Astrocyte of the hippocampus (primary cell): ENCODE measurements around the gene CCDC57.

Experiments used
- DNase-seq: peaks from one replicate; pipeline ENCODE4 v3.0.0; 2011; ENCODE audit warnings: low read depth, low spot score

Gene CCDC57

DNA sequence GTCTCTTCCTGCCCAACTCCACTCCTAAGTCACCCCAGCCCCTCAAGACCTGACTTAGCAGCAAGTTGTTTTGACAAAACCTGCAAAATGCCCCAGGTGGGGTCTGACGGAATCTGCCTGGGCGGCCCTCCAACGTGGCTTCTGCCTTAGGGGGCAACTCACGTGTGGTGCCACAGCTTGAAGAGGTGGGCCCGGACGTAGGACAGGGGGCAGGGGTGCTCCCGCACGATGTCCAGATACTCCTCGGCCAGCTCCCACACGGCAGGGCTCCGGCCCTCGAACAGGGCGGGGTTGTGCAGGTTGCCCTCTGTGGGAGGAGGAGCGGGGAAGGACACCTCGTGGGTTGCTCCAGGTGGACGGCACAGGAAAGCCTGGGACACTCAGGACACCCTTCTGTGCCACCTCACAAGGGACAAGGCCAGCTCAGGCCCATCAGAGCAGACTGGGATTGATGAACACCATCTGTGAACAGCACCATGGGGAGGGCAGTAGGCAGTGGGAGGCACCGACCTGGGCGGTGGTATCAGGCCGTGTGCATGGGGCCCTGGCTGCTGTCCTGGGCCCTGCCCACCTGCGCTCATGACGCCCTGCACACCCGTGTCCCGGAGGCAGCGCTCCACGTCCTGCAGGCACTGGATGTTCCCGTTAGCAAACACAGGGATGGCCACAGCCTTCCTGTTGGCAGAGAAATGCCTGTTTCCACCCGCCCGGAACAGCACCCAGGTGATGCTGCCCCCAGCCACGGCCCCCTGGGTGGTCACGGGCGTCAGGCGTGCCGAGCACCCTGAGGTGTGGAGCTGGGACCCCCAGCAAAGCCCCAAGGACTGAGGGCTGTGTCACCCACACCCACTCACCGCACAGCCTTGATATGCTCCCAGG lies 151.4 kb downstream of the CCDC57 start:
- no peak for DNase-seq

DNA sequence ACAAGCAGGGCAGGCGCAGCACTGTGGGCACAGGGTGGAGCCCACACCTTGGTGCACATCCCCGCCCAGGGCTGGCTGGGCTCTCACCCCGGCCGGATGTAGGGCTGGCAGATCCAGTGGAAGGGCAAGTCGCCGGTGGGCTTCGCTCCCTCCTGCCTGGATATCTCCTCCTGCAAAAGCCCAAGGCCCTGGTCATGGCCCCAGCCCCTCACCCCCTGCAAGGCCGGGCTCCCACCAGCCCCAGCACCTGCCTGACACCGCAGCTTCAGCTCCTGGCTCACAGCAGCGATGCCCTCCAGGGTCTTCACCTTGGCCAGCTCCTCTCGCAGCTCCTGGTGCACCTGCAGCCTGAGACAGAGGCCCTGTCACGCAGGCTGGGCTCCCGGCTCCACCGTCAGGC lies 152.0 kb downstream of the CCDC57 start:
- DNase-seq: no peak

DNA sequence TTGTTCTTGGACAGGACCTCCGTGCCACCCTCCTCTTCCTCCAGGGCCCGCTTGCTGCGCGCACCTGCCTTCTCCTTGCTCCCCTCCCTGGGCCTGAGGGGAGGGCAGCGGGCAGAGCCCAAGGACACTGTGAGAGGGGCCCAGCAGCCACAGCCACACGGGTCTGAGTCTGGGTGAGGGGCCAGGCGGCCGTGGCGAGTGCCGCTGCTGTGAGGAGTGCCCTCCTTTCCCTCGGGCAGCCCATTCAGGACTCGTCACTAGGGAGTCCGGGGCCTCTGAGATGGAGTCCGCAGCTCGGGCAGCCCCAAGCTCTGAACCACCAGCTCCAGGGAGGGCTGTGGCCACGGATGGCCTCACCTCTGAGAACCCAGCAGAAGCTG lies 152.7 kb downstream of the CCDC57 start:
- no peak for DNase-seq

DNA sequence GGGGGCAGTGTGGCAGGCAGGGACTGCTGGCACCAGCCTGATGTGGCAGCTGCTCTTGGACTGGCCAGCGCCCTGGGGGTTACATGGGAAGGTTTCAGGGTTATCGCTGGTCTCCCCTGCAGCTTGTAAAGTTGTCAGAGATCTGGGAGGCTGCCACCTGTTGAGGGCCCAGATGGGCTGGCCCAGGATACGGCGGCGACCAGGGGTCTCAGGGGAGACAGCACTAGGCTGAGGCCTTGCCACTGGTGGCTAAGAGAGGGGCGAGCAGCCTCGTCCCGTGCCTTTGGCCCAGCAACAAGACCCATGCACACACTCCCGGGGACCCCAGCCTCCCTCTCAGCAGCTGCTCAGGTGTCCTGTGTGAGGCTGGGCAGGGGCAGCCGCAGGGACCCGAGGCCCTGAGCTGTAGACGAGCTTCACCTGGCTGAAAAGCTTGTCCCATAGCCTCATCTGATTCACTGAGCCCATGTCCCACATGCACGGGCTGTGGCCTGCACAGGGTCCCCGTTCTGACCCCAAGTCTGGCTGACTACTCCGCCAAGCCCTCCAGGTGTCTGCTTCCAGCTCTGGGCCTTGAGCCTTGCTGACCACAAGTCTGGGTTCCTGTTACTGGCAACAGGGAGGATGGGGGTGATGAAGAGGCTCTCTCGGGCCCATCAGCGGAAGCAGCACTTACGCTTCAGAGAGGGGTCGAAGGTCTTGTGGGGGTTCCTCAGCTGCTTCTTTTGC lies 153.2 kb downstream of the CCDC57 start:
- DNase-seq: no peak

DNA sequence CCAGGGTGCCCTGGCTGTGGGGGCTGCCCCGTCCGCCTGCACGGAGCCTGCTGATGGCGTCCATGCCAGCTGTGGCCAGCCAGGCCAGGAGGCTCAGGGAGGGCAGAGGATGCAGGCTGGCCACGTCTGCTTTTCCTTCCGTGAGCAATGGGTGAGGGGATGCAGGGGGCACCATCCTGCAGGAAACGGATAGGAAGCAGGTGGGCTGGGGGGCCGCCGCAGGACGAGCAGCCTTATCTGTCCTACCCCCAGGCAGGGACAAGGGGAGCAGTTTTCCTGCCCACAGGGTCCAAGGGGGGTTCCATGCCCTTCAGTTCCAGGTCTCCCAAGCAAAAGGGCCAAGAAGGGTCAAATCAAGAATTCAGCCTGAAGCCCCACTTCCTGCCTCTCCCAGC lies 153.8 kb downstream of the CCDC57 start:
- no peak for DNase-seq

DNA sequence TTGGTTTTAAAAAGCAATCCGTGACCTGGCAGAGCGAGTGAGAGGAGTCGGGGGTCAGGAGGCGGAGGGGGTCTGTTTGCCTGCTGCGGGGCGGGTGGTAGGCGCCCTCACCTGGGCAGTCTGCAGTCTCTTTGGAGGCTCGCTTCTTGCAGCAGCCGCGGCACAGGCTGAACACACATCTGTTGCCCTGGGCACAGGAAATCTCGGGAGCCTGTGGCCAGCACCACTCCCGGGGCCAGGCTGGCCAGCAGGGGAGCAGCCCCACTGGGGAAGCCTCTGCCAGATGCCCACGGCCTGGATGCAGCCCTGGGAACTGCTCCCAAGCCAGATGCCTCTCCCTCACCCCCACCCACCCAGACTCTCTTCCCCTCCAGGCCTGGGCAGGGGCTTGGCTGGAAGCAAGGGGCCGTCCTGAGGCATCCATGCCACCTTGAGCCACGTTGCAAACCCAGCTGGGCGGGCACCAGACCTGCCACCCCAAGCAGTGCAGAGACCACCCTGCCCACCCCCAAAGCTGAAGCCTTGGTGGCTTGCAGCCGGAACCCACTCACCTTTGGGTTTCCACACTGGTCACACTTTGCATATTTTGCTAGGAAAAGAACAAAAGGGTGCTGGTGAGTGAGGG lies 154.3 kb downstream of the CCDC57 start:
- DNase-seq: no peak

DNA sequence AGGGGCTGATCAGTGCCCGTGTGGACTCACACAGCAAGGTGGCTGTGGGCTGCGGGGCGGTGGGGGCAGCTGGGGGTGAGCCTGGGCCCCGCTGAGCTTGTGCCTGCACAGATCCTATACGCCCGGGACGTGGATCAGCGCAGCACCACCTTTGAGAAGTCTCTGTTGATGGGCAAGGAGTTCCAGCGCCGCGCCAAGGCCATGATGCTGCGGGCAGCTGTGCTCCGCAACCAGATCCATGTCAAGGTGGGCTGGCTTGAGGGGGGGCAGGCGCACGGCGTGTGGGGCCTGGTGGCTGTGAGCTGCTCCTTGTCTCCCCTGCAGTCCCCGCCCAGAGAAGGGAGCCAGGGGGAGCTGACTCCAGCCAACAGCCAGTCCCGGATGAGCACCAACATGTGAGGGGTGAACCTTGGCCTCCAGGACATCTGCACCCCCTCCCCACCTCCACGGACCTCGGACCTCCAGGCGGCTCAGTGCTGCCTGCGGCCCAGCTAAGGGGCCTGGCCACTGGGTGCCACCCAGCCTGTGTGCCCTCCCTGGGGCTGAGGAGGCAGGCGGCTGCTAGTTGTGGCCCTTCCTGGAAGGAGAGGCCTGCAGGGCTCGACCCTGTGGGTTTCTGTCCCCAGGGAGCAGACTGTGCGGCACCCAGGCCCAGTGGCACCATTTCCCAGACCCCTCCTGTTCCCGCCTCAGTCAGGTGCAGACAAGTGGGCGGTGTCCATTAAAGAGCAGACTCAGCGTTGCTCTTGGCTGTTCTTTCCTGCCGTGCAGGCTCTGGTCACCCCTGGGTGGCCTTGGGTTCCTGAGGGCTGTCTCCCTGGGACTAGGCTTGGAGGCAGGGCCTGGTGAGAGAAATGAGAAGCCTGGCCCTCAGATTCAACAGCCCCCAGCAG lies 155.7 kb downstream of the CCDC57 start:
- DNase-seq: no peak

DNA sequence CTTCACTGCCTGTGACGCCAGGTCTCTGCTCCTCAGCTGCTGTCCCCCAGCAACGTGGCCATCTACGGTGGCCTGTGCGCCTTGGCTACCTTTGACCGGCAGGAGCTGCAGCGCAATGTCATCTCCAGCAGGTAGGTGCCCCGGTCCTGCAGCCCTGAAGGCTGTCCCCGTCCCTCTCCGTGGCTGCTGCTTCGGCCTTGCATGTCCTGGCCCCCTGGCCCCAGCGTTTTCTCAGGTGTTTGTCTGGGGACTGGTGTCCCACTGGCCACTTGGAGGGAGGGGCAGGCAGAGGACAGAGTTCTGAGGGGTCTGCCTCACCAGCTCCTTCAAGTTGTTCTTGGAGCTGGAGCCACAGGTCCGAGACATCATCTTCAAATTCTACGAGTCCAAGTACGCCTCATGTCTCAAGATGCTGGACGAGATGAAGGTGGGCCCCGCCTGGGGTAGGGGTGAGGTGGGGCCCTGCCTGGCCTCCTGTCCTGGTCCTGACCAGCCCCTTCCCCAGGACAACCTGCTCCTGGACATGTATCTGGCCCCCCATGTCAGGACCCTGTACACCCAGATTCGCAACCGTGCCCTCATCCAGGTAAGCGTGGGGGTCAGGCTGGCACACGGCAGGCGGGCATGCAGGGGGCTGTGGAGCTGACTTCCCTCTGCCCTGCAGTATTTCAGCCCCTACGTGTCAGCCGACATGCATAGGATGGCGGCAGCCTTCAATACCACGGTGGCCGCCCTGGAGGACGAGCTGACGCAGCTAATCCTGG lies 156.5 kb downstream of the CCDC57 start:
- no peak for DNase-seq

DNA sequence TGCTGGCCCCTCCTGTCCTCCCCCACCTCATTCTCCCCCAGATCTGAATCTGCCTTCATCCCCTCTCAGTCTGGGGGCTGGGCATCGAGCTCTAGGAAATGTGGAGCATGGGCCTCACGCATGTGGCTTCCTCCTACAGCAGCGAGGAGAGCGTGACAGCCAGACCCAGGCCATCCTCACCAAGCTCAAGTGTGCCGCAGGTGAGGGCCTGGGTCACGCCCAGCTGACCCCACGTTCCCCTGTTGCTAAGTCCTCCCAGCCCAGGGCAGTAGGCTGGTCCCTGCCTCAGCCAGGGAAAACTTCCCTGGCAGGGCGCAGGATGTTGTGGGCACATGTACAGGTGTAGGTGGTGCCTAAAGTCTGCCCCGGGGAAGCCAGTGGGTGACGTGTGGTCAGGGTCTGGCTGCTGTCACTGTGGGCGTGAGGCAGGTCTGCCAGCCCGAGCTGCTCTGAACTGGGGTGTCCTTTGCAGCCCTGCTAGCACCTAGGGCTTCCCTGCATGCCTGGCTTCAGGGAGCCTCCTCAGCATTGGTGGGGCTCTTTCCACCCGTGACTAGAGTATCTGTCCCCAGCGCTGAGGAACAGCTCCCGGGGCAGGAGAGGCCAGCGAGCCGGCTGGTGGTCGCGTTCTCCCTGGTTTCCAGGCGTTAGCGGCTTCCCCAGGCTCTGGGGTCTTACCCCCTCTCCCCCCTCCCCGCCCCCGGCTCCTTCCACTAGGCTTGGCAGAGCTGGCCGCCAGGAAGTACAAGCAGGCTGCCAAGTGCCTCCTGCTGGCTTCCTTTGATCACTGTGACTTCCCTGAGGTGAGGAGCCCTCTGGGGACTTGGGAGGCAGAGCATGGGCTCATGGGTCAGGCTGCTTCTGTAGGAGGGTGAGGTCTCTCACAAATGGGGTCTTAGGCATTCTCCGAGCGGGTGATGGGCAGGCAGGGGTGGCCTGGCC lies 157.3 kb downstream of the CCDC57 start:
- no peak for DNase-seq

DNA sequence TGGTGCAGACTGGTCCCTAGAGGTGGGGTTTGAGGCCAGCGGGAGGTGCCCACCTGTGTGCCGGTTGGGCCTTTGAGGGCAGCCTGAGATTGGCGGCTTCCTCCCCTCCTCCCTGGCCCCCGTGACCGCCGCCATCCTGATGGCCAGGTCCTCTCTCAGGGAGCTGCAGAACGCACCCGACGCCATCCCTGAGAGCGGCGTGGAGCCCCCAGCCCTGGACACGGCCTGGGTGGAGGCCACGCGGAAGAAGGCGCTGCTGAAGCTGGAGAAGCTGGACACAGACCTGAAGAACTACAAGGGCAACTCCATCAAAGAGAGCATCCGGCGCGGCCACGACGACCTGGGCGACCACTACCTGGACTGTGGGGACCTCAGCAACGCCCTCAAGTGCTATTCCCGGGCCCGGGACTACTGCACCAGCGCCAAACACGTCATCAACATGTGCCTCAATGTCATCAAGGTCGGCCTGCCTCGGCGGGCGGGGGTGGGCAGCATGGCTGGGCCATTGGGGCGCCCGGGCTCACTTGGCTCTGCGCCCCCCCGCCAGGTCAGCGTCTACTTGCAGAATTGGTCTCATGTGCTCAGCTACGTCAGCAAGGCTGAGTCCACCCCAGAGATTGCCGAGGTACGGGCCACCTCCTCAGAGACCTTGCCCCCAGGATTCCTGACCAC lies 158.2 kb downstream of the CCDC57 start:
- no peak for DNase-seq

DNA sequence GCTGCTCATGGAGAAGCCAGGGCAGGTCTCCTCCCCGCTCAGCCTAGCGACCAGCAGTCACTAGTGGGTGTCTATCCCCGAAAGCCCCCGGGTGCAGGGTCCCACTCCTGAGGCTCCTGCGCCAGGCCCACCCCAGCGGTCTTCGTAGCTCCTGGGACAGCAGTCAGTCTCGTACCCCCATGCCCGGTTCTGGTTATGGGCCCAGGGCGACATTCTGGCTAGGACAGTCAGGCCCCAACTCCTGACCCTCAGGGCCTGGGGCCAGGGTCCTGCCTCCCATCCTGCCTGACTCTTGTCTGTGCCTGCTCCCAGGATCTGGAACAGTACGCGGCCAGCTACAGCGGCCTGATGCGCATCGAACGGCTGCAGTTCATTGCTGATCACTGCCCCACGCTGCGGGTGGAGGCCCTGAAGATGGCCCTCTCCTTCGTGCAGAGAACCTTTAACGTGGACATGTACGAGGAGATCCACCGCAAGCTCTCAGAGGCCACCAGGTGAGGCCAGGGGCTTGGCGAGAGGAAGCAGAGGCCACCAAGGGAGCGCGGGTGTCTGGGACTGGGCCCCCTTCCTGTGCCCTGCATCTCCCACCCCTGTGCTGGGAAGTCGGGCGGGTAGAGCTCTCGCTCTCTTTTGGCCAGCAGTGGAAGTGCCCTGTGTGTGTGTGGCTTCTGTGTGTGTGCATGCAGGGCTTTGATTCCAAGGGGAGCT lies 158.9 kb downstream of the CCDC57 start:
- no peak for DNase-seq

DNA sequence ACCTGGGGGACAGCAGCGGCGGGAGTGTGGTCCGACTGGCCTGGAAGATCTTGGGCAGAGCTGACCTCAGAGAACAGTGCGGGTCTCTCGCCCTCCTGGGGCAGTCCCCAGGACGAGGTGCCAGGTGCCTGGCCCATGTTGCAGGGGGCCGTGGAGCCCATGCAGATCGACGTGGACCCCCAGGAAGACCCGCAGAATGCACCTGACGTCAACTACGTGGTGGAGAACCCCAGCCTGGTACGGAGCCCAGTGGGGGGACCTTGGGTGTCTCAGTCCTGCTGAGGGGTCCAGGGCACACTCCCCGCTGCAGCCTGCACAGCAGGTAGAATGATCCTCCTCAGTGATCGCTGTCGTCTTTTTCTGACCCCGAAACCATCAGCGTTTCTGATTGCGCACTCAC lies 159.5 kb downstream of the CCDC57 start:
- DNase-seq: no peak

DNA sequence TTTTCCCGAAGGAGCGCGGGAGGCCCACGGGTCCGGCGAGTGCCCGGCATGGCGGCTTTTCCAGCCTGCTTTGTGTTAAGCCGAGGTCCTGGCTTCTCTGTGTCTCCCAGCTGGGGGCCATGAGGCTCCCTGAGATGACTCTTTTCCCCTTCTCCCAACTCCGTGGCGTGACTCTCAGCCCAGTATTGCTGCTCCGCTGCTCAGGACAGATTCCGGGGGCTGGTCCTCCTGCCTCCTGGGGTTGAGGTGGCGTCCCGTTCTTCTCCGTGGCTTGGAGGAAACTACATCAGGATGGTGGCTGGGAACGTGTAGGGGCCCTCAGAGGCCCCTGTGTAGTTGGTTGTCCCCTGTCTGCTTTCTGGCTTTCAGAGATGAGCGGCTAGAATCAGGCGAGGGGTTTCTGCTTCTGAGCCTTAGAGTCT lies 160.0 kb downstream of the CCDC57 start:
- no peak for DNase-seq

DNA sequence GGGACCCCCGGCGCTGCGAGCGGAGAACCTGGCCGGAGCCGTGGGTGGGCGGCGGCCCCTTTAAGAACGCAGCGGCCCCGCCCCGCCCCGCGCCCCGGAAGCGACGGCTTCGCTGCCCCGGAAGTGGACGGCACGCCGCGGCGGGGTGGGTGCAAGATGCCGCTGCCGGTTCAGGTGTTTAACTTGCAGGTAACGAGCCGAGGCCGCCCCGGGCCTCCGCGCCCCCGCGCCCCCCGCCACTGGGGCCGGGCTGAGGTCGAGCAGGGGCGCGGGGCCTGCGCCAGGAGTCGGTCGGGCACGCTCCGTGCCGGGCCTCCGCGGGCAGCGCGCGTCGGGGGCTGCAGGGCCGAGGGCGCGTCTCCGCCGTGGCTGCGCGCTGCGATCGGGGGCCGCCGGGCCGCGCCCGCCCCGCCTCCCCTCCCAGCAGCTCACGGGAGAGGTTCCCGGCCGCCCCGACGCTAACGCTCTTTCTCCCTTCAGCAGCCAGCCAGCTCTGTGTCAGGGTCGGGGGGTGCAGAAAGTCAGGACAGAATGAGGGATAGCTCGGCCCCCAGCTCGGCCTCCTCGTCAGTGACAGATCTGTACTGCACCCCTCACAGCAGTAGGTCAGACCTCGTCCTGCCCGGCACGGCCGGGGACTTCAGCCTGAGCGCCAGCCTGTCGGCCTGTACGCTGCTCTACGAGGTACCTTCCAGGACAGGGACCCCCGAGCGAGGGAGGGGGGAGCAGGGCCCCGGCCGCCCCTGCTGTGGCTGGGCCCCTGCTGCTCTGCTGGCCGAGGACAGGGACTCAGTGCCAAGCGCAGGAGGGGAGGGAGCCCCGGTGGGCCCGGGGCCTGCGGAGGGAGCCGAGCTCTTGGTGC lies 160.6 kb downstream of the CCDC57 start, which contains the start of the genes GPS1 and RFNG:
GPS1 (plus strand) TSS at position 123 of the 862 bp plus-strand sequence; CDS start at position 157, 34 bp downstream.
RFNG (minus strand) TSS at position 36 of the 862 bp plus-strand sequence. CDS start 45 bp downstream, outside the sequence.
- peak; percentile 87 for DNase-seq
